HFF-Myc (cell line): Measurements from ENCODE around the gene CEP78.

Experiments used
- DNase-seq: peaks from one replicate; pipeline ENCODE4 v3.0.0-alpha.2; 2011; ENCODE audit warnings: low read depth; ENCODE audit errors: extremely low read depth
- H3K4me3 ChIP-seq: replicated peaks from 2 replicates; pipeline ENCODE4 v1.5.1; 2011; ENCODE audit warnings: low read depth, mild to moderate bottlenecking, control low read depth, low read length
- TF ChIP-seq, protein P1 (sequence below): IDR thresholded peaks from 2 replicates; pipeline ENCODE4 v1.5.1; 2012; ENCODE audit warnings: mild to moderate bottlenecking, low read depth, low read length, control low read depth; ENCODE audit errors: missing control alignments

The CEP78 gene

DNA sequence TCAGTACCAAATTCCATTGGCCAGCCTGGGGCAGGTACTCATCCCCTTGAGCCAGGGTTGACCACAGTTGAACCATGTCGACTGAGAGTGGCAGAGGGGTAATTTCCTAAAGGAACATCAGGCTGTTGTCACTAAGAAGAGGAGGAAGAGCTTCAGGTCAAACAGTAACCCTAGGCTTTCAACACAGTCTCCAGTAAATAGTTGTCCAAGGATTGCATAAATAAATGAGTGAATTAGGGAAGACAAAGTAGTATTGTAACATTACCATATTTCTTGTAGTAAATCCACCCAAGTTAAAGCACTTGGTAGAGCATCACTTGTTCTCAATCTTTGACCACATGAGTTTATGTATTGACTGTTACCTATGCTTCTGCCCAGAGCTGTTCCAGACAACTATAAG lies 68.5 kb downstream of the CEP78 start:
- TF ChIP-seq, protein P1, sequence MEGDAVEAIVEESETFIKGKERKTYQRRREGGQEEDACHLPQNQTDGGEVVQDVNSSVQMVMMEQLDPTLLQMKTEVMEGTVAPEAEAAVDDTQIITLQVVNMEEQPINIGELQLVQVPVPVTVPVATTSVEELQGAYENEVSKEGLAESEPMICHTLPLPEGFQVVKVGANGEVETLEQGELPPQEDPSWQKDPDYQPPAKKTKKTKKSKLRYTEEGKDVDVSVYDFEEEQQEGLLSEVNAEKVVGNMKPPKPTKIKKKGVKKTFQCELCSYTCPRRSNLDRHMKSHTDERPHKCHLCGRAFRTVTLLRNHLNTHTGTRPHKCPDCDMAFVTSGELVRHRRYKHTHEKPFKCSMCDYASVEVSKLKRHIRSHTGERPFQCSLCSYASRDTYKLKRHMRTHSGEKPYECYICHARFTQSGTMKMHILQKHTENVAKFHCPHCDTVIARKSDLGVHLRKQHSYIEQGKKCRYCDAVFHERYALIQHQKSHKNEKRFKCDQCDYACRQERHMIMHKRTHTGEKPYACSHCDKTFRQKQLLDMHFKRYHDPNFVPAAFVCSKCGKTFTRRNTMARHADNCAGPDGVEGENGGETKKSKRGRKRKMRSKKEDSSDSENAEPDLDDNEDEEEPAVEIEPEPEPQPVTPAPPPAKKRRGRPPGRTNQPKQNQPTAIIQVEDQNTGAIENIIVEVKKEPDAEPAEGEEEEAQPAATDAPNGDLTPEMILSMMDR = no peak
- no peak overlapping the region for H3K4me3 ChIP-seq
- no peak for DNase-seq

DNA sequence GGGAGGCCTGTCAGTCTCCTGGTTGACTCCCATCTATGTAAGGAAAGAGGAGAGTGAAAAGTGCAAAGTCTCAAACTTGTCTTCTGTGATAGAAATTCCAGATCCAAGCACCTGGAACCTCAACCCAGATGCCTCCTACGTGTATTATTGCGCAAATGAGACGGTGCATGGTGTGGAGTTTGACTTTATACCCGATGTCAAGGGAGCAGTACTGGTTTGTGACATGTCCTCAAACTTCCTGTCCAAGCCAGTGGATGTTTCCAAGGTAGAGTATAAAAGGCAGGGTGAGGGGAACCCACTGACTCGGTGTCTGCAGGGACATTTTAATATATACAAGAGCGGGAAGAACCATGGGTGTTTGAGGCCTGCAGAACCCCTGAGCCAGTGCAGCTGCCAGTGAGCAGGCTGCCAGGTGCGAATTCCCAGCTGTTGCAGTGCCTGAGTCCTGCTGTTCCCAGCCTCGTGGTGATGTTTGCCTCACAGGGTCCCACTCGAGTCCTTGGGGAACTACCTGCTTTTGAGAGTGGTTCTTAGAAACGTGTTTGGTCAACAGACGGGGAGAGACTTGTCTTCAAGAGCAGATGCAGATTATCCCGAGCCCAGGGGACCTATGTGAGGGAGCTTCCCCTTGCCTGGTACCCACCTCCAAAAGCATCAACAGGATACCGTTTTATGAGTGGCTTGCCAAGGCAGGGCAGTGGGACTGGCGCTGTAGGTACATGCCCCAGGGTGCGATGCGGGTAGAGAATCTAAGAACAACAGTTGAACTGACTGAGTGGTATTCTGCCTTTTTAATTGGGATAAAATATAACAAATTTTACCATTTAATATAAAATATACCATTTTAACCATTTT lies 70.6 kb downstream of the CEP78 start:
- H3K4me3 ChIP-seq = no peak overlapping the region
- TF ChIP-seq, protein P1 = no peak
- DNase-seq = no peak

DNA sequence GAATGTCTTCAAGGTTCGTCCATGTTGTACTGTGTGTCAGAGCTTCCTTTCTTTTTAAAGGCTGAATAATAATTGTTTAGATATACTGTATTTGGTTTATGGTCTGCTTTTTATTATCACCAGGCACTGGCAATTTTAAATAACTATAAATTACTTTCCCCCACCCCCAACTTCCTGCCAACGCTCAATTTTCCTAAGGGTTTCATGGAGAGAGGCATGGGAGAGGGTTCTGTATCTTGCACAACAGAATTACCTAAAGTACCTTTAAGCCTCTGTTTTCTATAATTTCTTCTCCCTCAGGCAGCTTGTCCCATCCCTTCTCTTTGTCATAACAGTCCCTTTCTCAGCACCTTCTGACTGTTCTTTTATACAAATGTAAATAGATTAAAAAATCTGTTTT lies 71.5 kb downstream of the CEP78 start:
- no peak for DNase-seq

DNA sequence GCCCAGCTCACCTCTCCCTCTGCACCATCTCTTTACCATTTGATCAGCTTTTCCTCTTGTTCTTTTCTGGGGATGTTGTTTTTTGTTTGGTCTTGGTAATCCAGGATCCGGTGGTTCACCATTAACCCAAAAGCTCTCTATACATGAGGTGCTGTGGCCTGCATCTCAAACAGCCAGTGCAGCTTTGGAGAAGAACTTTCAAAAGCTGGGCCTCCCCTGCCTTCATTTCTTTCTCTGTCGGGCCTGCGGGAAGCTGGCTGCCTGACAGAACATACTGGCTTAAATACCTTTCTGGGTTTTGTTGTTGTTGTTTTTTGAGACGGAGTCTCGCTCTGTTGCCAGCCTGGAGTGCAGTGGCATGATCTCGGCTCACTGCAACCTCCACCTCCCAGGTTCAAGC lies 73.2 kb downstream of the CEP78 start:
- H3K4me3 ChIP-seq = no peak overlapping the region
- no peak for DNase-seq
- TF ChIP-seq, protein P1 = no peak

More for the DNA sequence above, 71.5 kb downstream of the CEP78 start:
- no peak overlapping the region for H3K4me3 ChIP-seq
- TF ChIP-seq, protein P1 = no peak

DNA sequence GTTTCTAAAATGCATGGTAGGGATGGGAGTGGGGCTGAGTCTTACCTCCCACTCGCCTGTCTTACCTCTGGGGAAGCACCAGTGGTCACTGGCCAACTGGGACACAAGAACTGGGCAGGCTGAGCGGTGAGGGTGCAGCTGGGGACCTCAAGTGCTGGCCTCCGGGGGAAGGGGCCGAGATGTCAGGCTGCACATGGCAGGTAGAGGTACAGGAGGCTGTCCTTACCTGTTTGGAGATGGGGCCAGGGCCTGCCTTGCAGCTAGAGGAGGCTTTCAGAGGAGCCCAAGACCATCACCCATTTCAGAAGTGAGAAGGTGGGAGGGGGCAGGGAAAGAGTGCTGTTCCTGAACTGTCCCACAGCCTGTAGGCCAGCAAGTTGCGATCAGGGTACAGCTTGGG lies 75.2 kb downstream of the CEP78 start:
- no peak for DNase-seq
- TF ChIP-seq, protein P1 = no peak

DNA sequence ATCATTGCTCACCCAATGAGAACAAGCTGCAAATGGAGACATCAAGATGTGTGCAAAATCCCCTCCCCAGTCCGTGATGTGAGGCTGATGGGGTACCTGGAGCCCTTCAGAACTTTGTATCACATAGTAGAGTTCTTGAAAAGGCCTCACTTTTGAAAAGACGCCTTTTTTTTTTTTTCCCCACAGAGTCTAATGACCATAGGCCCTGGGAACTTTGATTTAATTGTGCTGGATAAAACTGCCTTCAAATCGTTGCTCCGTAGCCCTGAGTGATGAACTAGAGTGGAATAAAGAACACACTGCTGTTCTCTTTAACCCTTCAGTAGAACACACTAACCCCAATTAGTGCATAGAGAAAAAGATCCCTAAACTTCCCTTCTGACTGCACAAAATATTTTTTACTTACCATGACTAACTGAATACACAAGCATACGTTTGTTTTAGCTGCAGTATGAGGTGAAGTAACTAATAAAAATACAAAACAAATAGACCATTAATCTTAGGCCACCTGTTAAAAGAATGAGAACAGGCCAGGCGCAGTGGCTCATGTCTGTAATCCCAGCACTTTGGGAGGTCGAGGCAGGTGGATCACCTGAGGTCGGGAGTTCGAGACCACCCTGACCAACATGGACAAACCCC lies 76.1 kb downstream of the CEP78 start:
- no peak for DNase-seq
- no peak overlapping the region for H3K4me3 ChIP-seq
- TF ChIP-seq, protein P1 = no peak

More for the DNA sequence above, 75.2 kb downstream of the CEP78 start:
- H3K4me3 ChIP-seq = no peak overlapping the region
